ENCODE measurements around the gene CCDC57.

DNA sequence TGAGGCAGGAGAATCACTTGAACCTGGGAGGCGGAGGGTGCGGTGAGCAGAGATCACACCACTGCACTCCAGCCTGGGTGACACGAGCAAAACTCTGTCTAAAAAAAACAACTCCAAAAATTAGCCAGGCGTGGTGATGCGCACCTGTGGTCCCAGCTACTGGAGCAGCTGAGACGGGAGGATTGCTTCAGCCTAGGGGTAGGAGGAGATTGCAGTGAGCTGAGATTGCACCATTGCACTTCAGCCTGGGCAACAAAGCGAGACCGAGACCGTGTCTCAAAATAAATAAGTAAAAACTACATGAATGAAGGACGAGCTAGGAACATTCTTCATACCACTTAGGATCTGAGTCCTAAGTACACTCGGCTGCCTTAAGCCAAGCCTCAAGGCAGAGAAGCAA, 35.4 kb downstream of the CCDC57 start:
- TF ChIP-seq, protein P1, sequence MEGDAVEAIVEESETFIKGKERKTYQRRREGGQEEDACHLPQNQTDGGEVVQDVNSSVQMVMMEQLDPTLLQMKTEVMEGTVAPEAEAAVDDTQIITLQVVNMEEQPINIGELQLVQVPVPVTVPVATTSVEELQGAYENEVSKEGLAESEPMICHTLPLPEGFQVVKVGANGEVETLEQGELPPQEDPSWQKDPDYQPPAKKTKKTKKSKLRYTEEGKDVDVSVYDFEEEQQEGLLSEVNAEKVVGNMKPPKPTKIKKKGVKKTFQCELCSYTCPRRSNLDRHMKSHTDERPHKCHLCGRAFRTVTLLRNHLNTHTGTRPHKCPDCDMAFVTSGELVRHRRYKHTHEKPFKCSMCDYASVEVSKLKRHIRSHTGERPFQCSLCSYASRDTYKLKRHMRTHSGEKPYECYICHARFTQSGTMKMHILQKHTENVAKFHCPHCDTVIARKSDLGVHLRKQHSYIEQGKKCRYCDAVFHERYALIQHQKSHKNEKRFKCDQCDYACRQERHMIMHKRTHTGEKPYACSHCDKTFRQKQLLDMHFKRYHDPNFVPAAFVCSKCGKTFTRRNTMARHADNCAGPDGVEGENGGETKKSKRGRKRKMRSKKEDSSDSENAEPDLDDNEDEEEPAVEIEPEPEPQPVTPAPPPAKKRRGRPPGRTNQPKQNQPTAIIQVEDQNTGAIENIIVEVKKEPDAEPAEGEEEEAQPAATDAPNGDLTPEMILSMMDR (IDR thresholded peaks at IDR 0.05) = no peak
- TF ChIP-seq EP300 (IDR thresholded peaks at IDR 0.05) = no peak

Measured in stomach (tissue), 4 donors.